ENCODE results near the gene IRX6.

The IRX6 gene

GRCh38 chr16:55294931-55295342 lies 29.1 kb upstream of the IRX6 start:
- H3K4me1 ChIP-seq (ENCODE audit: insufficient read depth, low read length): peaks cover 9% of the 10 kb centered on the region

GRCh38 chr16:55297062-55297909 lies 26.7 kb upstream of the IRX6 start:
- Histone ChIP-seq H3K9me3 (ENCODE audit: control insufficient read depth, insufficient read depth, low read length) (no peaks in the 10 kb centered on the region), H3K9ac (ENCODE audit: low read depth, low read length) (no peak overlapping the region), H3K36me3 (ENCODE audit: insufficient read depth, low read length) (no peaks in the 10 kb centered on the region), H3K4me1 (ENCODE audit: insufficient read depth, low read length) (peaks cover 7% of the 10 kb centered on the region)

More at GRCh38 chr16:55294931-55295342, 29.1 kb upstream of the IRX6 start:
- no peak overlapping the region for H3K9ac ChIP-seq (ENCODE audit: low read depth, low read length)
- no peaks in the 10 kb centered on the region for H3K9me3 ChIP-seq (ENCODE audit: control insufficient read depth, insufficient read depth, low read length)
- no peaks in the 10 kb centered on the region for H3K36me3 ChIP-seq (ENCODE audit: insufficient read depth, low read length)

- H3K36me3 ChIP-seq (ENCODE audit: insufficient read depth, low read length): no peaks in the 10 kb centered on the region
- no peaks in the 10 kb centered on the region; the same call in 1 of the 2 replicates for H3K4me1 ChIP-seq (ENCODE audit: insufficient read depth, low read length)
- no peak overlapping the region for H3K9ac ChIP-seq (ENCODE audit: low read depth, low read length)
- no peaks in the 10 kb centered on the region for H3K9me3 ChIP-seq (ENCODE audit: control insufficient read depth, insufficient read depth, low read length)
These were observed 26.0 kb upstream of the IRX6 start for GRCh38 chr16:55297910-55298479.

- H3K9me3 ChIP-seq (ENCODE audit: control insufficient read depth, insufficient read depth, low read length): no peaks in the 10 kb centered on the region
- H3K4me1 ChIP-seq (ENCODE audit: insufficient read depth, low read length): no peaks in the 10 kb centered on the region; the same call in 1 of the 2 replicates
- no peaks in the 10 kb centered on the region for H3K36me3 ChIP-seq (ENCODE audit: insufficient read depth, low read length)
- no peak overlapping the region for H3K9ac ChIP-seq (ENCODE audit: low read depth, low read length)
These were observed 22.5 kb upstream of the IRX6 start for GRCh38 chr16:55301385-55302008.

GRCh38 chr16:55302635-55303034 lies 21.4 kb upstream of the IRX6 start:
- H3K9ac ChIP-seq (ENCODE audit: low read depth, low read length): no peak overlapping the region
- no peaks in the 10 kb centered on the region; the same call in 1 of the 2 replicates for H3K4me1 ChIP-seq (ENCODE audit: insufficient read depth, low read length)
- H3K9me3 ChIP-seq (ENCODE audit: control insufficient read depth, insufficient read depth, low read length): no peaks in the 10 kb centered on the region
- H3K36me3 ChIP-seq (ENCODE audit: insufficient read depth, low read length): no peaks in the 10 kb centered on the region

- Histone ChIP-seq H3K9me3 (ENCODE audit: control insufficient read depth, insufficient read depth, low read length) (no peaks in the 10 kb centered on the region), H3K4me1 (ENCODE audit: insufficient read depth, low read length) (no peaks in the 10 kb centered on the region), H3K9ac (ENCODE audit: low read depth, low read length) (no peak overlapping the region), H3K36me3 (ENCODE audit: insufficient read depth, low read length) (no peaks in the 10 kb centered on the region)
These were observed 15.0 kb upstream of the IRX6 start for GRCh38 chr16:55308973-55309372.

- no peaks in the 10 kb centered on the region for H3K4me1 ChIP-seq (ENCODE audit: insufficient read depth, low read length)
- no peaks in the 10 kb centered on the region for H3K9me3 ChIP-seq (ENCODE audit: control insufficient read depth, insufficient read depth, low read length)
- no peak overlapping the region for H3K9ac ChIP-seq (ENCODE audit: low read depth, low read length)
- no peaks in the 10 kb centered on the region for H3K36me3 ChIP-seq (ENCODE audit: insufficient read depth, low read length)
These were observed 1.7 kb upstream of the IRX6 start for GRCh38 chr16:55322327-55322726.

GRCh38 chr16:55324285-55325079 lies 479 bp downstream of the IRX6 start:
- H3K9ac ChIP-seq (ENCODE audit: low read depth, low read length): peak overlapping the region; percentile 61; the same call in 1 of the 2 replicates
- no peaks in the 10 kb centered on the region for H3K36me3 ChIP-seq (ENCODE audit: insufficient read depth, low read length)
- H3K4me1 ChIP-seq (ENCODE audit: insufficient read depth, low read length): no peaks in the 10 kb centered on the region
- H3K9me3 ChIP-seq (ENCODE audit: control insufficient read depth, insufficient read depth, low read length): no peaks in the 10 kb centered on the region

- Histone ChIP-seq H3K9ac (ENCODE audit: low read depth, low read length) (peak overlapping the region; percentile 61; the same call in 1 of the 2 replicates), H3K9me3 (ENCODE audit: control insufficient read depth, insufficient read depth, low read length) (no peaks in the 10 kb centered on the region), H3K4me1 (ENCODE audit: insufficient read depth, low read length) (no peaks in the 10 kb centered on the region), H3K36me3 (ENCODE audit: insufficient read depth, low read length) (no peaks in the 10 kb centered on the region)
These were observed 1.1 kb downstream of the IRX6 start for GRCh38 chr16:55325080-55325447.

- H3K4me1 ChIP-seq (ENCODE audit: insufficient read depth, low read length): no peaks in the 10 kb centered on the region; the same call in 1 of the 2 replicates
These were observed 1.6 kb downstream of the IRX6 start for GRCh38 chr16:55325458-55326109.

GRCh38 chr16:55326261-55327092 lies 2.5 kb downstream of the IRX6 start:
- H3K9me3 ChIP-seq (ENCODE audit: control insufficient read depth, insufficient read depth, low read length): no peaks in the 10 kb centered on the region
- no peaks in the 10 kb centered on the region for H3K36me3 ChIP-seq (ENCODE audit: insufficient read depth, low read length)
- H3K4me1 ChIP-seq (ENCODE audit: insufficient read depth, low read length): no peaks in the 10 kb centered on the region; the same call in 1 of the 2 replicates
- H3K9ac ChIP-seq (ENCODE audit: low read depth, low read length): no peak overlapping the region

More at GRCh38 chr16:55325458-55326109, 1.6 kb downstream of the IRX6 start:
- H3K9ac ChIP-seq (ENCODE audit: low read depth, low read length): no peak overlapping the region; the same call in 1 of the 2 replicates
- no peaks in the 10 kb centered on the region for H3K9me3 ChIP-seq (ENCODE audit: control insufficient read depth, insufficient read depth, low read length)
- H3K36me3 ChIP-seq (ENCODE audit: insufficient read depth, low read length): no peaks in the 10 kb centered on the region

- Histone ChIP-seq H3K36me3 (ENCODE audit: insufficient read depth, low read length) (no peaks in the 10 kb centered on the region), H3K9ac (ENCODE audit: low read depth, low read length) (peak overlapping the region; percentile 39; the same call in 1 of the 2 replicates), H3K9me3 (ENCODE audit: control insufficient read depth, insufficient read depth, low read length) (no peaks in the 10 kb centered on the region), H3K4me1 (ENCODE audit: insufficient read depth, low read length) (no peaks in the 10 kb centered on the region; the same call in 1 of the 2 replicates)
These were observed 4.9 kb downstream of the IRX6 start for GRCh38 chr16:55328611-55329569.
